GM21360 (cell line): Measurements from ENCODE around the gene C1orf174.
A peak's percentile ranks its signal among the peaks of the same experiment; 100 is the strongest.

ENCODE experiments used
- ATAC-seq: cut with Tn5 transposase; IDR thresholded peaks from one replicate; pipeline ENCODE4 v1.9.1; 2021; ENCODE audit warnings: mild to moderate bottlenecking, moderate library complexity; ENCODE audit not compliant: unreplicated experiment

The C1orf174 gene

GRCh38 chr1:3900150-3900968 is at the start of gene C1orf174:
Gene C1orf174 (minus strand): TSS chr1:3900272. CDS start chr1:3900186, 86 bp downstream.
- peak; percentile 64 for ATAC-seq

GRCh38 chr1:3948344-3948743 is 48.3 kb upstream of the C1orf174 start:
- no peak for ATAC-seq

- no peak for ATAC-seq
Observed at GRCh38 chr1:3945916-3946840, 46.1 kb upstream of the C1orf174 start.

DNA sequence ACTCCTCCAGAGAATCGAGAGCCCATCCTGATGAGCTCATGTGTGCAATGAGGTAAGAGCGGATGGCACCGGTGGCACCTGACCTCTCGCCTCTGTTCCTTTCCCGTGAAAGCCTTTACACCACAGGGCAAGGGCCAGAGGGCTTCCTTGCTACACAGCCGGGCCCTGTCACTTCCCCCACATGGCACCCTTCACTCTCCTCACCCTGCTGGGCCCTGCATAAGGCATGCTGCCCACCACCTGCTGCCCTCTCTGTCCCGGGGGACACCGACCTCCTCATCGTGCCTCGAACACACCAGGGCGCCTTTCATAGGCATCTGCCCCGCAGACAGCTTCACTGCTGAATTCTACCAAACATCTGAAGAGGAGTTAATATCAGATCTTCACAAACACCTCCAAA is 45.1 kb upstream of the C1orf174 start:
- no peak for ATAC-seq

DNA sequence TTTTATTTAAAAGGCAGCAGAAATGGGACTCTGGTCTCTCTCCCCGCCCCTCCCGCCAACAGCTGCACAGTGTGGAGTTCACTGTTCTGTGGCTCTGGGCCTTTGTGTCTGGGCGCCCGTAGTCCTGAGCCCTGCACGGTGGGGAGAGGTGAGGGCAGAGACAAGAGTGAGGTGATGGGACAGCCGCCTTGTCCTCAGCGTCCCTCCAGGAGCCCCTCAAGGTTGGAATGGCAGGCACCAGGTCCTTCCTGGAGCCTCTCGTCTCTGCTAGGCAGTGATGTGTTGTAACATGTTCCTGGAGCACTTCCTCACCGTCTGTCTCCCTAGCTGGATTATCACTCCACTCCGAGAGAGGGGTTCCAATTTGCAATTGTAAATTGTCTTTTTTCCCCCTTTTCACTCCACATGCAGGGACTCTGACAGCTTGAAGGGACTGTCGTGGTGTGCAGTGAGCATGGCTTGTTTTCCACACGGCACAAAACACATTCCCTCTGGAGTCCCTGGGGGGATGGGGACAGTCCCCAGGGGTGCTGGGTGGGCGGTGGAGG is 44.6 kb upstream of the C1orf174 start:
- no peak for ATAC-seq

DNA sequence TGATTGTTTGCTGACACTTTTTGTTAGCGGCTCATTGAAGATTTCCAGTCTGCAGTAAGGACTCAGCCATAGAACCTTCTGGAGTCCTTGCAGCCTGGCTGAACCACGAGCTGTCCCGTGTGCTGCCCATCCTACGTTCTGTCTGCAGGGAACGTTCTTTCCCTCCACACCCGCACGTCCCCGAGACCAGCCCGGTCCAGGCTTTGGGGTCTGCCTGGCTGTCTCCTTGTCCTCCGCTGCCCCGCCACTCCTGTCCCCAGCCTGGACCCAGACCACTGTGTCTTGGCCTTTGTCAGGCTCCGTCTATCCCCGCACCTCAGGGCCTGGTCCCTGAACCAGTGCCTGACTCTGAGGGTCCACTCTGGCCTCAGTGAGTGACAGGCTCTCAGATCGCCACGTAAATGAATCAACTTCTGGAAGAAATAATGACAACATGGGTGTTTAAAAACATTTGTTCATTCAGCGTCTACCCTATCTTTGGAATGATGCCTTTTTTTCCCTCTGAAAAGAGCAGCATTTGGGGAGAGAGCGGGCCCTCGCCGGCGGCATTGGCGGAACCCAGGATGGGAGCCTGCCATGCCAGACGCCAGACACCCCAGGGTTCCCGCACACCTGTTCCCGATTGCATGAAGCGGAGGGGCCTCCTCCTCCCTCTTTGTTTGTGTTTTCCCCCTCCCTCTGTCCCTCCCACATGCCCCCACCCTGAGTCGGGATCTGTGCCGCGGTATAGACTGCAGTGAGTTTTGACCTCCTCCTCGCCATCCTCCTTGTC is 43.9 kb upstream of the C1orf174 start:
- no peak for ATAC-seq

- no peak for ATAC-seq
Observed at GRCh38 chr1:3943123-3943431, 43.0 kb upstream of the C1orf174 start.

DNA sequence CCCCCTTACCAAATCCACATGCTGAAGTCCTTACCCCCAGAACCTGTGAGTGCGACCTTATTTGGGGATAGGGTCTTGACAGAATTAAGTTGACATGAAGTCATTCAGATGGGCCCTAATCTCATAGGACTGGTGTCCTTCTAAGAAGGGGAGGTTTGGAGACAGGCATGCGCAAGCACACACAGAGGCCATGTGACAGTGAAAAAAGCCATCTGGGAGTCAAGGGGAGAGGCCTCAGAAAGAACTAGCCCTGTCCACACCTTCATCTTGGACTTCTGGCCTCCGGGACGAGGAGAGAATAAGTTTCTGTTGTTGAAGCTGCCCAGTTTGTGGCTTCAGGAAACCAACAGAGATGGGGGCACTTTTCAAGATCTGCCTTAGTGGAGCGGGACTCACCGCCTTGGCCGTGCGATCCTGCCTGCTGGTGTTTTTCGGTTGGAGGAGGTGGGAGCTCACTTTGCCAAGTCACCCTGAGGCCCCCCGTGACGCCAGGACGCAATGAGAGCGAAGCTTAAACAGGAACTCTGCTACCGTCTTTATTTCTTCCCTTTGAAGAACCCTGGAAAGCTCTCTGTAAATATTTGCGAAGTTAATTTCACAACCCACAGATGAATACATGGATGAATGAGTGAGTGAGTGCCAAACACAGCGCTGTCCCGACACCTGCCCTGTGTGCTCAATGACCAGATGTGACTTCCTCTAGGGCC is 42.5 kb upstream of the C1orf174 start:
- no peak for ATAC-seq

- ATAC-seq, result no peak
Observed at GRCh38 chr1:3940754-3941345, 40.8 kb upstream of the C1orf174 start.

- ATAC-seq, result no peak
Observed at GRCh38 chr1:3940081-3940753, 40.1 kb upstream of the C1orf174 start.

DNA sequence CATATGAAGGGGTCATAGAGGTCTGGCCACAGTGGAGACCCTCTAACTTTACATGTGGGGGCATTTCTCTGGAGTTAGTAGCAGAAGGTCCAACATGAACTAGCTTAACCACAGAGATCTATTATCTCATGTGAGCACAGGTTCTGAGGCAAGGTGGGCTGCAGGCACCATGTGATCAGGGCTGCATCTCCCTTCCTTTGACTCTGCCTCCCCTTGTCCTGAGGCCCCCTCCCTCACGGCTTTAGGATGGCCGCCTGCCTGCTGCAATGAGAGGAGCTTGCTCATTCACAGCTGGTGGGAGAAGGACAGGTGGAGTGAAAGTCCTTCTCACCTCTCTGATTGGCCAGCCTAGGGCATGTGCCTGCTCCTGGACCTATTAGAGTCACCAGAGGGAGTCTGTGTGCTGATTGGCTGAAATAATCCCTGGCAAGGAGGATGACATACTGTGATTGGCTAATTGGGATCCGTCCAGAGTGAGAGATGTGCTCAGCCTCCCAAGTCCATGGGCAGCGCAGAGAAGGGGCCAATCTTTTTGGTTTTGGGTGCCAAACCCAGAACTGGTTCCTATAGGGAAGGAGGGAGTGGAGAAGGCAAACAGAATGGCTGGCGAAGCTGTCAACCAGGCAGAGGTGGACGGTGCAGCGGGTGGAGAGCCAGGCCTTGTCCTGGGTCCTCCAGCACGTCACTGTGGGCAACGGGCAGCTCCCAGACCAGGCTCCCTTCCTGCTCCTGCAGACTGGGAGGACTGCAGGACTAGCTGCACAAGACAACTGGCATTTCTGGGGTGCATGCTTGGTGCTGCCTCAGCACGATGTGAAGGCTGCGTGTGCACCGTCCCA is 39.4 kb upstream of the C1orf174 start:
- ATAC-seq, result no peak

GRCh38 chr1:3932156-3932919 is 32.3 kb upstream of the C1orf174 start:
- ATAC-seq, result no peak

GRCh38 chr1:3931007-3931912 is 31.2 kb upstream of the C1orf174 start:
- no peak for ATAC-seq

DNA sequence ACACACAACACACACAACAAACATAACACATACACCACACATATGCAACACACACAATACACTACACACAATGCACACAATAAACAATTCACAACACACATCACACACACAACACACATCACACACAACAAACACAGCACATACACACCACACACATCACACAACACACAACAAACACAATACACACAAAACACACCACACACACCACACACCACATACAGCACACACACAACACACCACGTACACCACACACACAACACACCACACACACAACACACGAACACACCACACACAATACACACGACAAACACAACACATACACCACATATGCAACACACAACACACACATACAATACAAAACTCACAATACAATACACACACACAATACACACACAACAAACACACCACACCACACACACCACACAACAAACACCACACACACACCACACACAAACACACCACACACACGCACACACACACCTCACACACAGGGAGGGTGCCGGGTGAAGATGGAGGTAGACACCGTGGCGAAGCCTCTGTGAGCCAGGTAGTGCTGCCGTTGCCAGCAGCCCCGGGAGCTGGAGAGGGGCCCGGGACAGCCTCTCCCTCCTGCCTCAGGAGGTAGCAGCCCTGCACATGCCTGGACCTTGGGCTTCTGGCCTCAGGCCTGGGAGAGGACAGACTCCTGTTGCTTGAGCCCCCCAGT is 30.4 kb upstream of the C1orf174 start:
- ATAC-seq, result no peak

- ATAC-seq, result no peak
Observed at GRCh38 chr1:3929126-3929525, 29.1 kb upstream of the C1orf174 start.

DNA sequence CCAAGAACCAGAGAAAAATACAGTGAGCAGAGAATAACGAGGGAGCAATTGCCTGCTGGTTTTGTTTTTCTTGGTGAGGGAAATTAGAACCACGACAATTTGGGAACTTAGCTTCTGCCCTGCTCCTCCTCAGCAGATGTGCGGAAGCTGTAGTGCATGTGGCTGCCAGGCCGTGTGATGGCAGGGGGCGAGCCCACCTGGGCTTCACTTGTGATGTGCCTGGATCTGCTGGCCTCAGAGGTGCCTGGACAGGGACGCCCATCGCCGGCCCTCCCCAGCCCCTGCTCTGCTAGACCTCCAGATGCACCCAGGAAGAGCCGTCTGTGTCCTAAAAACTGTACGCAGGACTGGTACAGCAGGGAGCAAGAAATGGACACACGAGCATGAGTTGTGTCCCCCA is 28.5 kb upstream of the C1orf174 start:
- ATAC-seq, result no peak
